GM18858 (cell line): ENCODE measurements around the gene CYB5A.

Experiments
- ATAC-seq: cut with Tn5 transposase; IDR thresholded peaks from one replicate; pipeline ENCODE4 v1.9.1; 2021; ENCODE audit not compliant: unreplicated experiment

CYB5A gene

GRCh38 chr18:74248595-74248994, 43.2 kb downstream of the CYB5A start:
- peak; percentile 91 for ATAC-seq

- ATAC-seq = peak; percentile 13
Measured at GRCh38 chr18:74248189-74248588, 43.6 kb downstream of the CYB5A start.

- no peak for ATAC-seq
Measured at GRCh38 chr18:74244554-74244953, 47.2 kb downstream of the CYB5A start.

GRCh38 chr18:74243127-74243526, 48.6 kb downstream of the CYB5A start:
- no peak for ATAC-seq

- no peak for ATAC-seq
Measured at GRCh38 chr18:74242438-74243096, 49.2 kb downstream of the CYB5A start.

GRCh38 chr18:74241970-74242369, 49.8 kb downstream of the CYB5A start:
- no peak for ATAC-seq

GRCh38 chr18:74241426-74241825, 50.3 kb downstream of the CYB5A start:
- ATAC-seq = no peak

GRCh38 chr18:74239567-74239966, 52.2 kb downstream of the CYB5A start:
- no peak for ATAC-seq

- ATAC-seq = no peak
Measured at GRCh38 chr18:74234326-74235171, 57.2 kb downstream of the CYB5A start.

GRCh38 chr18:74233933-74234325, 57.8 kb downstream of the CYB5A start:
- ATAC-seq = no peak

GRCh38 chr18:74230922-74231714, 60.6 kb downstream of the CYB5A start:
- ATAC-seq = no peak

GRCh38 chr18:74229891-74230290, 61.9 kb downstream of the CYB5A start:
- no peak for ATAC-seq

- ATAC-seq = no peak
Measured at GRCh38 chr18:74229005-74229404, 62.8 kb downstream of the CYB5A start.

- ATAC-seq = no peak
Measured at GRCh38 chr18:74228312-74228711, 63.5 kb downstream of the CYB5A start.

- no peak for ATAC-seq
Measured at GRCh38 chr18:74226666-74227065, 65.1 kb downstream of the CYB5A start.

- ATAC-seq = no peak
Measured at GRCh38 chr18:74226156-74226555, 65.6 kb downstream of the CYB5A start.

- ATAC-seq = no peak
Measured at GRCh38 chr18:74225193-74225840, 66.4 kb downstream of the CYB5A start.

- no peak for ATAC-seq
Measured at GRCh38 chr18:74222710-74223494, 68.9 kb downstream of the CYB5A start.

- no peak for ATAC-seq
Measured at GRCh38 chr18:74221081-74221480, 70.7 kb downstream of the CYB5A start.

- no peak for ATAC-seq
Measured at GRCh38 chr18:74219056-74219455, 72.7 kb downstream of the CYB5A start.
